NCI-H2081 (cell line): ENCODE results near the gene GLUD1.
"Not testable (repeated sequence)": the region's sequence is repeated elsewhere in the genome, so short reads cannot be mapped to it uniquely, and the experiment has no call there.

Experiments
- DNase-seq, 2 experiments: peaks; one replicate each; lab custom pipeline; 2025; lab: John Stamatoyannopoulos, UW

The GLUD1 gene

GRCh38 chr10:87089746-87090145 lies 4.9 kb downstream of the GLUD1 start:
- DNase-seq, result no peak

GRCh38 chr10:87085537-87085936 lies 9.1 kb downstream of the GLUD1 start:
- no peak for DNase-seq

GRCh38 chr10:87084291-87084782 lies 10.3 kb downstream of the GLUD1 start:
- DNase-seq, result not testable (repeated sequence)

- peak in 1 of 2 experiments; percentile 30 for DNase-seq
Measured at GRCh38 chr10:87083576-87084290, 10.9 kb downstream of the GLUD1 start.

GRCh38 chr10:87082219-87082618 lies 12.4 kb downstream of the GLUD1 start:
- DNase-seq, result not testable (repeated sequence)

- DNase-seq, result not testable (repeated sequence)
Measured at GRCh38 chr10:87081574-87081973, 13.1 kb downstream of the GLUD1 start.

- not testable (repeated sequence) for DNase-seq
Measured at GRCh38 chr10:87080621-87081020, 14.0 kb downstream of the GLUD1 start.

GRCh38 chr10:87079106-87079836 lies 15.4 kb downstream of the GLUD1 start:
- DNase-seq, result no peak

- not testable (repeated sequence) for DNase-seq
Measured at GRCh38 chr10:87076421-87076820, 18.2 kb downstream of the GLUD1 start.

- DNase-seq, result no peak
Measured at GRCh38 chr10:87072449-87072848, 22.2 kb downstream of the GLUD1 start.

- no peak for DNase-seq
Measured at GRCh38 chr10:87068281-87068680, 26.4 kb downstream of the GLUD1 start.

- DNase-seq, result no peak
Measured at GRCh38 chr10:87066865-87067264, 27.8 kb downstream of the GLUD1 start.

- no peak for DNase-seq
Measured at GRCh38 chr10:87066178-87066577, 28.5 kb downstream of the GLUD1 start.

- DNase-seq, result no peak
Measured at GRCh38 chr10:87064651-87065050, 30.0 kb downstream of the GLUD1 start.

GRCh38 chr10:87060280-87060928 lies 34.2 kb downstream of the GLUD1 start:
- DNase-seq, result peak in 1 of 2 experiments; percentile 4

- DNase-seq, result no peak
Measured at GRCh38 chr10:87059401-87059800, 35.2 kb downstream of the GLUD1 start.

- no peak for DNase-seq
Measured at GRCh38 chr10:87058171-87058570, 36.5 kb downstream of the GLUD1 start.

- DNase-seq, result no peak
Measured at GRCh38 chr10:87054373-87055295, 40.0 kb downstream of the GLUD1 start.

- no peak for DNase-seq
Measured at GRCh38 chr10:87053577-87054181, 41.0 kb downstream of the GLUD1 start.

- DNase-seq, result peak; percentile 18 to 70
Measured at GRCh38 chr10:87053111-87053510, 41.5 kb downstream of the GLUD1 start.

GRCh38 chr10:87045434-87045938 lies 49.2 kb downstream of the GLUD1 start:
- no peak for DNase-seq
